ENCODE measurements around the gene EIF4A3.

- TF ChIP-seq POLR2AphosphoS5 (IDR thresholded peaks at IDR 0.05; ENCODE audit: borderline replicate concordance, low read depth, low read length) = no peak
- no peak for TF ChIP-seq EZH2 (IDR thresholded peaks at IDR 0.05)
- TF ChIP-seq FOXP2 (optimal IDR thresholded peaks at IDR 0.05; ENCODE audit: control extremely low read depth, extremely low read length, insufficient read depth) = no peak
Measured at GRCh38 chr17:80096561-80097021, 50.3 kb downstream of the EIF4A3 start.
